ENCODE data around the gene TNNT2. TPM values are rescaled to one million over a fixed set of nuclear protein-coding genes. Genes with fewer than 3 reads are reported as not detected.

TNNT2 gene
- total and polyA plus RNA-seq, 2 of the 8 experiments (the other 6 are each of a cell fraction or from before 2014, with no cell fraction given), result 3.1 to 21.0 TPM

- no peaks in the 10 kb centered on the region for H3K36me3 ChIP-seq (ENCODE audit: control insufficient read depth in 2 of 4, insufficient read depth in 4 of 4, low read length in 3 of 4)
- no peak overlapping the region for H2AK5ac ChIP-seq (ENCODE audit: low read depth, low read length)
- H3K4me2 ChIP-seq (ENCODE audit: insufficient read depth in 1 of 2, low read depth in 2 of 2, low read length in 2 of 2), result no peak overlapping the region
- no peaks in the 10 kb centered on the region for H3K23me2 ChIP-seq (ENCODE audit: low read depth, low read length)
- no peak overlapping the region for H4K91ac ChIP-seq (replicated peaks; ENCODE audit: insufficient read length, low read length)
- H2BK120ac ChIP-seq (replicated peaks; ENCODE audit: low read depth, low read length), result no peak overlapping the region
- FAIRE-seq (no peak), DNase-seq (ENCODE audit: low read depth in 1 of 2, low spot score in 2 of 2) (no peak)
- no peak overlapping the region for H2AFZ ChIP-seq (ENCODE audit: low read length)
- no peak overlapping the region for H3K9ac ChIP-seq (replicated peaks in 1 of 4; ENCODE audit: extremely low read depth in 1 of 4, low read depth in 3 of 4, low read length in 3 of 4)
- H2BK15ac ChIP-seq (ENCODE audit: low read length), result no peak overlapping the region
- no peaks in the 10 kb centered on the region for H3K9me3 ChIP-seq (ENCODE audit: insufficient read depth in 2 of 2, low read depth in 1 of 2, low read length in 1 of 2)
- H3K27ac ChIP-seq (ENCODE audit: low read depth, low read length), result no peak overlapping the region
- H3K4me3 ChIP-seq (ENCODE audit: extremely low read depth in 1 of 4, insufficient read depth in 2 of 4, low read depth in 3 of 4, low read length in 4 of 4), result no peak overlapping the region
- ChIA-PET CTCF (ENCODE audit: partially characterized antibody) (interaction anchor here (1.7 to 3.6 kb wide), 3 partner anchors 15 to 29 kb away, joined by 4 to 47 read pairs (median 18); no protein-coding TSS in a partner anchor), POLR2A (ENCODE audit: partially characterized antibody) (no interaction called here)
- H2BK5ac ChIP-seq (ENCODE audit: low read depth, low read length), result no peak overlapping the region
- WGBS, 2 experiments (ENCODE audit: extremely low coverage in 1 of 2, insufficient coverage in 1 of 2, insufficient read length in 1 of 2, insufficient replicate concordance in 2 of 2, low coverage in 1 of 2, low lambda C conversion rate in 2 of 2, missing lambda C conversion rate in 1 of 2), result 87% methylated on average over 8 of the region's 8 CpGs; no CpG with 5 or more reads in 1 of the 2 experiments
- no peaks in the 10 kb centered on the region for H4K20me1 ChIP-seq (replicated peaks in 1 of 2; ENCODE audit: control insufficient read depth in 1 of 2, insufficient read depth in 2 of 2, low read length in 2 of 2)
- H3K18ac ChIP-seq (ENCODE audit: extremely low read depth, low read length), result no peak overlapping the region
- H3K56ac ChIP-seq (replicated peaks; ENCODE audit: insufficient read length, low read depth, low read length), result no peak overlapping the region
- H3K27me3 ChIP-seq (replicated peaks in 1 of 4; ENCODE audit: control insufficient read depth in 3 of 4, extremely low read depth in 1 of 4, insufficient read depth in 3 of 4, low read length in 3 of 4), result no peaks in the 10 kb centered on the region; a peak in 1 of 7 replicates
- no peaks in the 10 kb centered on the region; the same call in 1 of the 2 replicates for H3K79me1 ChIP-seq (ENCODE audit: low read depth, low read length)
- H4K5ac ChIP-seq (ENCODE audit: insufficient read length, low read depth, low read length), result no peak overlapping the region
- H3K23ac ChIP-seq (ENCODE audit: insufficient read length), result no peak overlapping the region
- no peak overlapping the region for H3K4ac ChIP-seq (replicated peaks; ENCODE audit: insufficient read length, low read depth, low read length)
- H4K8ac ChIP-seq (ENCODE audit: extremely low read depth, insufficient read depth, low read length), result no peak overlapping the region
- no peak overlapping the region for H3K14ac ChIP-seq (ENCODE audit: insufficient read length)
- H3K79me2 ChIP-seq (ENCODE audit: control insufficient read depth in 1 of 2, insufficient read depth in 2 of 2, low read length in 2 of 2), result no peaks in the 10 kb centered on the region
- no peak overlapping the region for H2BK20ac ChIP-seq (ENCODE audit: low read length)
- no peak overlapping the region for H2BK12ac ChIP-seq (ENCODE audit: low read depth, low read length)
- no peaks in the 10 kb centered on the region; a peak in 1 of 7 replicates for H3K4me1 ChIP-seq (replicated peaks in 1 of 4; ENCODE audit: control insufficient read depth in 3 of 4, insufficient read depth in 4 of 4, low read length in 3 of 4)
- TF ChIP-seq ATF3 (IDR thresholded peaks at IDR 0.05; ENCODE audit: insufficient read depth, low read depth, low read length) (no peak), BACH1 (IDR thresholded peaks at IDR 0.05; ENCODE audit: low read length) (no peak), USF2 (IDR thresholded peaks at IDR 0.05; ENCODE audit: low read length) (no peak), FOSL1 (IDR thresholded peaks at IDR 0.05; ENCODE audit: insufficient read depth, low read depth, low read length) (no peak), CREB1 (IDR thresholded peaks at IDR 0.05) (no peak), TAF1 (IDR thresholded peaks at IDR 0.05; ENCODE audit: low read depth, low read length) (no peak), NRF1 (IDR thresholded peaks at IDR 0.05; ENCODE audit: low read depth, low read length) (no peak), SRF (IDR thresholded peaks at IDR 0.05; ENCODE audit: low read depth, low read length) (no peak), RXRA (IDR thresholded peaks at IDR 0.05; ENCODE audit: insufficient read depth, low read depth, low read length) (no peak), BRCA1 (IDR thresholded peaks at IDR 0.05; ENCODE audit: low read depth, low read length) (no peak), JUN (IDR thresholded peaks at IDR 0.05; ENCODE audit: low read depth, low read length) (no peak), KDM4A (IDR thresholded peaks at IDR 0.05; ENCODE audit: low read depth, low read length, severe bottlenecking) (no peak), CEBPB (IDR thresholded peaks at IDR 0.05; ENCODE audit: low read depth, low read length) (no peak)
Measured at GRCh38 chr1:201332021-201332420, 45.5 kb downstream of the TNNT2 start.

All from H1 (cell line).